ENCODE measurements around the gene RNF212. TPM values are rescaled to one million over a fixed set of nuclear protein-coding genes. Genes with fewer than 3 reads are reported as not detected.

Gene RNF212
- total and polyA plus RNA-seq, 2 of the 13 experiments (the other 11 are each of a cell fraction or from before 2014, with no cell fraction given) = not detected

- no peaks in the 10 kb centered on the region for H3K36me3 ChIP-seq (replicated peaks in 1 of 2; ENCODE audit: control insufficient read depth in 1 of 2, insufficient read depth in 2 of 2, low read length in 2 of 2)
- no peak overlapping the region for H3K9ac ChIP-seq (ENCODE audit: insufficient read depth, low read depth, low read length)
- POLR2A ChIA-PET = no interaction called here
- no peak for FAIRE-seq
- intact Hi-C loops (cut with micrococcal nuclease; ENCODE audit: unreplicated experiment) = no loop called here
- DNase-seq (ENCODE audit: low spot score) = no peak
- in situ Hi-C loops (cut with HindIII; ENCODE audit: extremely low pct_ligation_motif_present, low pct_unique_long_range_greater_than_20kb) = no loop called here
- no peaks in the 10 kb centered on the region for H3K79me2 ChIP-seq (ENCODE audit: insufficient read depth, low read length)
- H3K4me1 ChIP-seq (ENCODE audit: insufficient read depth, low read length) = peaks cover 3% of the 10 kb centered on the region; the same call in 1 of the 2 replicates
- BruUV-seq (replicated peaks) = no TSS peak
- peaks cover 10 to 33% of the 10 kb centered on the region in 2 experiments; a peak in 4 of 5 replicates for H3K27me3 ChIP-seq (ENCODE audit: control insufficient read depth in 1 of 2, insufficient read depth in 2 of 2, low read length in 2 of 2)
- peaks cover 13% of the 10 kb centered on the region; the same call in 1 of the 2 replicates for H3K9me3 ChIP-seq (ENCODE audit: low read length)
- no peak overlapping the region for H3K4me3 ChIP-seq (replicated peaks in 1 of 3; ENCODE audit: insufficient read depth in 1 of 3, low read depth in 2 of 3, low read length in 3 of 3)
- no peak overlapping the region for H3K4me2 ChIP-seq (ENCODE audit: low read depth, low read length)
- no peak overlapping the region for H2AFZ ChIP-seq (ENCODE audit: low read length)
- no peak for ATAC-seq
- TF ChIP-seq CREB1 (IDR thresholded peaks at IDR 0.05) (peak; percentile 24; the same call in 1 of the 2 replicates), CREB1 (CRISPR knock-in tag; IDR thresholded peaks at IDR 0.05) (no peak), FOXA3 (CRISPR knock-in tag; IDR thresholded peaks at IDR 0.05) (no peak), ZNF260 (CRISPR knock-in tag; IDR thresholded peaks at IDR 0.05; ENCODE audit: borderline replicate concordance, low read depth) (no peak), RARA (CRISPR knock-in tag; IDR thresholded peaks at IDR 0.05) (no peak), GABPA (IDR thresholded peaks at IDR 0.05; ENCODE audit: low read depth, low read length) (no peak), GABPA (CRISPR knock-in tag; IDR thresholded peaks at IDR 0.05; ENCODE audit: low read depth) (no peak), FOXM1 (CRISPR knock-in tag; IDR thresholded peaks at IDR 0.05) (no peak)
- no peaks in the 10 kb centered on the region for H4K20me1 ChIP-seq (ENCODE audit: insufficient read depth, low read length)
- CTCF ChIA-PET (ENCODE audit: low intra/inter-chr PET ratio, low total read pairs) = no interaction called here
- 26% methylated on average over 3 of the region's 3 CpGs for whole genome bisulfite sequencing (ENCODE audit: low lambda C conversion rate)
- no peak overlapping the region for H3K27ac ChIP-seq (ENCODE audit: extremely low read length, insufficient read depth, low read length)
These were observed 23.3 kb downstream of the RNF212 start for GRCh38 chr4:1090036-1090435.

- H3K36me3 ChIP-seq (replicated peaks in 1 of 2; ENCODE audit: control insufficient read depth in 1 of 2, insufficient read depth in 2 of 2, low read length in 2 of 2) = no peaks in the 10 kb centered on the region
- BruUV-seq (replicated peaks) = no TSS peak
- ATAC-seq (no peak), DNase-seq (ENCODE audit: low spot score) (no peak), FAIRE-seq (no peak)
- peaks cover 10% of the 10 kb centered on the region; the same call in 1 of the 2 replicates for H3K4me1 ChIP-seq (ENCODE audit: insufficient read depth, low read length)
- H3K79me2 ChIP-seq (ENCODE audit: insufficient read depth, low read length) = no peaks in the 10 kb centered on the region
- peaks cover 13% of the 10 kb centered on the region; the same call in 1 of the 2 replicates for H3K9me3 ChIP-seq (ENCODE audit: low read length)
- no peak overlapping the region for H3K9ac ChIP-seq (ENCODE audit: insufficient read depth, low read depth, low read length)
- ChIA-PET CTCF (ENCODE audit: low intra/inter-chr PET ratio, low total read pairs) (no interaction called here), POLR2A (no interaction called here)
- H3K27me3 ChIP-seq (ENCODE audit: control insufficient read depth in 1 of 2, insufficient read depth in 2 of 2, low read length in 2 of 2) = peaks cover 8 to 44% of the 10 kb centered on the region in 2 experiments; a peak in 4 of 5 replicates
- no peak overlapping the region for H3K27ac ChIP-seq (ENCODE audit: extremely low read length, insufficient read depth, low read length)
- in situ Hi-C loops (cut with HindIII; ENCODE audit: extremely low pct_ligation_motif_present, low pct_unique_long_range_greater_than_20kb) (no loop called here), intact Hi-C loops (cut with micrococcal nuclease; ENCODE audit: unreplicated experiment) (no loop called here)
- H2AFZ ChIP-seq (ENCODE audit: low read length) = no peak overlapping the region
- no peak overlapping the region for H3K4me3 ChIP-seq (replicated peaks in 1 of 3; ENCODE audit: insufficient read depth in 1 of 3, low read depth in 2 of 3, low read length in 3 of 3)
- no peaks in the 10 kb centered on the region for H4K20me1 ChIP-seq (ENCODE audit: insufficient read depth, low read length)
- no peak overlapping the region for H3K4me2 ChIP-seq (ENCODE audit: low read depth, low read length)
- no peak for TF ChIP-seq ZNF713 (CRISPR knock-in tag; IDR thresholded peaks at IDR 0.05)
- TF ChIP-seq, protein P1, sequence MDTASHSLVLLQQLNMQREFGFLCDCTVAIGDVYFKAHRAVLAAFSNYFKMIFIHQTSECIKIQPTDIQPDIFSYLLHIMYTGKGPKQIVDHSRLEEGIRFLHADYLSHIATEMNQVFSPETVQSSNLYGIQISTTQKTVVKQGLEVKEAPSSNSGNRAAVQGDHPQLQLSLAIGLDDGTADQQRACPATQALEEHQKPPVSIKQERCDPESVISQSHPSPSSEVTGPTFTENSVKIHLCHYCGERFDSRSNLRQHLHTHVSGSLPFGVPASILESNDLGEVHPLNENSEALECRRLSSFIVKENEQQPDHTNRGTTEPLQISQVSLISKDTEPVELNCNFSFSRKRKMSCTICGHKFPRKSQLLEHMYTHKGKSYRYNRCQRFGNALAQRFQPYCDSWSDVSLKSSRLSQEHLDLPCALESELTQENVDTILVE (CRISPR knock-in tag; IDR thresholded peaks at IDR 0.05) = no peak
- TF ChIP-seq ZNF17 (CRISPR knock-in tag; IDR thresholded peaks at IDR 0.05) = no peak
- no peak for TF ChIP-seq MIXL1 (CRISPR knock-in tag; IDR thresholded peaks at IDR 0.05)
- no peak for TF ChIP-seq ZNF580 (CRISPR knock-in tag; IDR thresholded peaks at IDR 0.05; ENCODE audit: borderline replicate concordance, low read depth)
- no peak for TF ChIP-seq GTF2F1 (IDR thresholded peaks at IDR 0.05; ENCODE audit: low read length)
- no peak for TF ChIP-seq CC2D1A (CRISPR knock-in tag; IDR thresholded peaks at IDR 0.05)
- no peak for TF ChIP-seq NCOR1 (IDR thresholded peaks at IDR 0.05; ENCODE audit: borderline replicate concordance, low read length)
- TF ChIP-seq ZNF430 (CRISPR knock-in tag; IDR thresholded peaks at IDR 0.05) = no peak
- no peak for TF ChIP-seq PLRG1 (conservative IDR thresholded peaks at IDR 0.05)
- no peak for TF ChIP-seq ZNF30 (CRISPR knock-in tag; IDR thresholded peaks at IDR 0.05)
- no peak for TF ChIP-seq MAFF (IDR thresholded peaks at IDR 0.05; ENCODE audit: low read depth, low read length)
- TF ChIP-seq ZNF367 (CRISPR knock-in tag; IDR thresholded peaks at IDR 0.05; ENCODE audit: borderline replicate concordance) = no peak
- TF ChIP-seq HBP1 (CRISPR knock-in tag; IDR thresholded peaks at IDR 0.05; ENCODE audit: low read depth) = no peak
These were observed 26.0 kb downstream of the RNF212 start for GRCh38 chr4:1087371-1087770.

Measured in HepG2 (cell line).